Neutrophil (primary cell): Measurements from ENCODE around the gene TGM3.

Source experiments
- H3K27ac ChIP-seq: fragments of 200-600 bp; sonication (generic); 2 replicates; pipeline ENCODE4 v1.5.1; 2016; ENCODE audit warnings: mild to moderate bottlenecking, moderate library complexity
- H3K27me3 ChIP-seq: fragments of 200-600 bp; sonication (generic); 2 replicates; pipeline ENCODE4 v1.6.0; 2016; ENCODE audit warnings: mild to moderate bottlenecking
- H3K36me3 ChIP-seq: fragments of 200-600 bp; sonication (generic); 2 replicates; pipeline ENCODE4 v1.5.1; 2017
- H3K4me1 ChIP-seq, 2 experiments: fragments of 200-600 bp in 1 of 2; sonication (generic) in 1 of 2; 1 replicate in 1 of 2; 2 replicates in 1 of 2; pipeline versions ENCODE4 v1.5.1 to v1.6.1; 2013 to 2016; ENCODE audit warnings: low read depth in 1 of 2, low read length in 1 of 2, mild to moderate bottlenecking in 1 of 2, moderate library complexity in 1 of 2; ENCODE audit not compliant: control insufficient read depth in 1 of 2, insufficient read depth in 1 of 2
- H3K4me3 ChIP-seq, 2 experiments: fragments of 200-600 bp in 1 of 2; sonication (generic) in 1 of 2; 1 replicate in 1 of 2; 2 replicates in 1 of 2; pipeline ENCODE4 v1.5.1; 2013 to 2016; ENCODE audit warnings: low read depth in 1 of 2, low read length in 1 of 2, mild to moderate bottlenecking in 1 of 2, moderate library complexity in 1 of 2
- H3K9me3 ChIP-seq: fragments of 200-600 bp; sonication (generic); 2 replicates; pipeline ENCODE4 v1.5.1; 2016
- TF ChIP-seq, protein P1 (sequence below): fragments of 200-600 bp; sonication (generic); IDR thresholded peaks from 2 replicates; pipeline ENCODE4 v1.5.1; 2016; ENCODE audit warnings: antibody characterized with exemption

Gene TGM3

GRCh38 chr20:2331901-2332565 lies 36.2 kb downstream of the TGM3 start:
- no peaks in the 10 kb centered on the region for H3K27me3 ChIP-seq
- no peaks in the 10 kb centered on the region for H3K9me3 ChIP-seq
- TF ChIP-seq, protein P1, sequence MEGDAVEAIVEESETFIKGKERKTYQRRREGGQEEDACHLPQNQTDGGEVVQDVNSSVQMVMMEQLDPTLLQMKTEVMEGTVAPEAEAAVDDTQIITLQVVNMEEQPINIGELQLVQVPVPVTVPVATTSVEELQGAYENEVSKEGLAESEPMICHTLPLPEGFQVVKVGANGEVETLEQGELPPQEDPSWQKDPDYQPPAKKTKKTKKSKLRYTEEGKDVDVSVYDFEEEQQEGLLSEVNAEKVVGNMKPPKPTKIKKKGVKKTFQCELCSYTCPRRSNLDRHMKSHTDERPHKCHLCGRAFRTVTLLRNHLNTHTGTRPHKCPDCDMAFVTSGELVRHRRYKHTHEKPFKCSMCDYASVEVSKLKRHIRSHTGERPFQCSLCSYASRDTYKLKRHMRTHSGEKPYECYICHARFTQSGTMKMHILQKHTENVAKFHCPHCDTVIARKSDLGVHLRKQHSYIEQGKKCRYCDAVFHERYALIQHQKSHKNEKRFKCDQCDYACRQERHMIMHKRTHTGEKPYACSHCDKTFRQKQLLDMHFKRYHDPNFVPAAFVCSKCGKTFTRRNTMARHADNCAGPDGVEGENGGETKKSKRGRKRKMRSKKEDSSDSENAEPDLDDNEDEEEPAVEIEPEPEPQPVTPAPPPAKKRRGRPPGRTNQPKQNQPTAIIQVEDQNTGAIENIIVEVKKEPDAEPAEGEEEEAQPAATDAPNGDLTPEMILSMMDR, result no peak
- peak overlapping the region in 1 of 2 experiments; percentile 57 for H3K4me3 ChIP-seq
- H3K36me3 ChIP-seq, result peaks cover 32% of the 10 kb centered on the region
- H3K27ac ChIP-seq, result peak overlapping the region; percentile 86
- H3K4me1 ChIP-seq, result peaks cover 56% of the 10 kb centered on the region in 2 experiments

DNA sequence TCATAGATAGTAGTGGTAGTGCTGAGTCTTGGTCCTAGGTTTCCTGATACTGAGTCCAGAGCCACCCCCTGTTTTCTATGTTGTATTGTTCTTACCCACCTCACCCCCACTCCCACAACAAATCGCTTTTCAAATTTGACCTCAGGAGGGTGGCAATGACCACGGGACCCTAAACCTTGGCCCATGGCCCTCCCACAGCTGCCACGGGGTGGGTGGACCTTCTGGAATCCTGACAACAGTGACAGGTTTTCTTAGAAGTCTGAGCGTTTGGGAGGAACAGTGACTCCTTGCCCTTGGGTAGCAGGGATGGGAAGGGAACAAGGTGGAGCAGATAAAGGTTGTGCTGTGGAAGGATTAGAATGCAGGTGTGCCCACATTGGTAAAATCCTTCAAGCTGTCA lies 36.9 kb downstream of the TGM3 start:
- TF ChIP-seq, protein P1, result no peak
- peak overlapping the region; percentile 35 for H3K27ac ChIP-seq
- H3K4me3 ChIP-seq, result no peak overlapping the region
- H3K27me3 ChIP-seq, result no peaks in the 10 kb centered on the region
- no peaks in the 10 kb centered on the region for H3K9me3 ChIP-seq
- peaks cover 35% of the 10 kb centered on the region for H3K36me3 ChIP-seq
- H3K4me1 ChIP-seq, result peaks cover 56% of the 10 kb centered on the region in 2 experiments

GRCh38 chr20:2333821-2334220 lies 38.0 kb downstream of the TGM3 start:
- TF ChIP-seq, protein P1, result no peak
- H3K4me1 ChIP-seq, result peaks cover 47 to 57% of the 10 kb centered on the region in 2 experiments
- H3K36me3 ChIP-seq, result peaks cover 35% of the 10 kb centered on the region
- no peaks in the 10 kb centered on the region for H3K9me3 ChIP-seq
- peak overlapping the region; percentile 30 for H3K27ac ChIP-seq
- H3K4me3 ChIP-seq, result no peak overlapping the region
- no peaks in the 10 kb centered on the region for H3K27me3 ChIP-seq

DNA sequence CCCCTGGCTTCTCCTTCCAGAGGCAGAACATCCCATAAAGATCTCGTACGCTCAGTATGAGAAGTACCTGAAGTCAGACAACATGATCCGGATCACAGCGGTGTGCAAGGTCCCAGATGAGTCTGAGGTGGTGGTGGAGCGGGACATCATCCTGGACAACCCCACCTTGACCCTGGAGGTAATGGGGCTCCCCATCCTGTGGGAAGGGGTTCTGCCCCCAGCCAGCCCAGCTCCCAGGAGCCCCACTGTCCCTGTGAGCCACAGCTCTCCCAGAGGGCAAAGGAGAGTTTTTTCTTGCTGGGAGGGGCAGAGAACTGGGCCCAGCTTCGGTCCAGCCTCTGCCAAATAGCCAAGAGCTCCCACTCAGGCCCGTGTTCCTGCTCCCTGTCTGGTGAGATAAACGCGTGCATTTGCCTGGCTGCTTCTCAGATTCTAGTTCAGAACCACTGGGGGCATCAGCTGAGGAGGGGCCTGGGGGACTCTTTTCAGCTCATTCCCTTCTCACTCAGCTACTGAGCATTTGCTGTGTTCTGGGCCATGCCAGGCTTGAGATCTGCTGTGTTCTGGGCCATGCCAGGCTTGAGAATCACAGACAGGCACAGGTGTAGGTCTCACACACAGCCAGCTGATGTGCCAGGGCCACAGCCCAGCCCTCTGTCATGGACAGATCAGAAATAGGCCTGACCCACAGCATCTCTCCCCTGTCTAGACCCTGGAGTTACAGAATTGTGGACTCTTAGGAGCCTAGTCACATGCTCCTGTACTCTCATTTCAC lies 39.5 kb downstream of the TGM3 start:
- H3K4me3 ChIP-seq, result no peak overlapping the region

GRCh38 chr20:2336471-2336870 lies 40.7 kb downstream of the TGM3 start:
- TF ChIP-seq, protein P1, result no peak
- Histone ChIP-seq H3K36me3 (peaks cover 57% of the 10 kb centered on the region), H3K4me1 (peaks cover 21 to 34% of the 10 kb centered on the region in 2 experiments), H3K4me3 (no peak overlapping the region), H3K27ac (no peak overlapping the region), H3K9me3 (no peaks in the 10 kb centered on the region), H3K27me3 (no peaks in the 10 kb centered on the region)

More for the DNA sequence above, 39.5 kb downstream of the TGM3 start:
- Histone ChIP-seq H3K36me3 (peaks cover 45% of the 10 kb centered on the region), H3K4me1 (peaks cover 33 to 46% of the 10 kb centered on the region in 2 experiments), H3K27ac (no peak overlapping the region), H3K9me3 (no peaks in the 10 kb centered on the region), H3K27me3 (no peaks in the 10 kb centered on the region)
- TF ChIP-seq, protein P1, result no peak
